GM12878 (cell line): ENCODE measurements around the gene KCND2. TPM values are rescaled to one million over a fixed set of nuclear protein-coding genes. Genes with fewer than 3 reads are reported as not detected.

Experiments
- ATAC-seq: fragments of 200-7000 bp; cut with Tn5 transposase; 3 replicates; pipeline ENCODE4 v1.9.1; 2020; ENCODE audit warnings: mild to moderate bottlenecking, moderate library complexity
- BruUV-seq: library from RNA; stranded (reverse); fragments of 400-500 nt; replicated peaks from 2 replicates; lab custom pipeline; 2021; lab: Mats Ljungman, UMichigan
- CTCF ChIA-PET: fragments of 300-600 bp; sonication (Branson Sonifier 250); formaldehyde crosslinking; extraction: SDS; loops from one replicate; lab custom pipeline; 2021; ENCODE audit warnings: inconsistent platforms; lab: Yijun Ruan, JAX
- POLR2A ChIA-PET: fragments of 350-600 bp; formaldehyde crosslinking; extraction: SDS; loops from one replicate; lab custom pipeline; 2021; ENCODE audit warnings: inconsistent platforms; lab: Charles Lee
- RAD21 ChIA-PET: fragments of 300-600 bp; sonication (Branson Sonifier 250); formaldehyde crosslinking; loops from one replicate; lab custom pipeline; 2023; ENCODE audit warnings: antibody characterized with exemption; ENCODE audit not compliant: unreplicated experiment; lab: Charles Lee
- SMC1A ChIA-PET: fragments of 300-600 bp; sonication (Branson Sonifier 250); formaldehyde crosslinking; loops from one replicate; lab custom pipeline; 2023; ENCODE audit not compliant: unreplicated experiment, uncharacterized antibody; lab: Charles Lee
- DNase-seq: peaks from one replicate; pipeline ENCODE4 v3.0.0-alpha.2; 2011; ENCODE audit warnings: low read depth, low spot score
- FAIRE-seq: peaks from 3 replicates; lab custom pipeline; 2011; peaks lifted over from hg19 to GRCh38; lab: Jason Lieb, UNC
- H2AFZ ChIP-seq: 2 replicates; pipeline ENCODE4 v1.6.0; 2011; ENCODE audit warnings: low read depth, low read length, control low read depth; ENCODE audit not compliant: control insufficient read depth
- H3K27ac ChIP-seq: 2 replicates; pipeline ENCODE4 v1.5.1; 2011; ENCODE audit warnings: control low read depth; ENCODE audit not compliant: control insufficient read depth, insufficient read depth
- H3K27me3 ChIP-seq, 2 experiments: replicated peaks in 1 of 2; 2 replicates each; pipeline versions ENCODE4 v1.6.0 to v1.6.1; 2011; ENCODE audit warnings: low read length in 1 of 2; ENCODE audit not compliant: control insufficient read depth in 2 of 2, insufficient read depth in 2 of 2
- H3K36me3 ChIP-seq, 2 experiments: 2 replicates each; pipeline ENCODE4 v1.5.1; 2011; ENCODE audit warnings: low read length in 1 of 2; ENCODE audit not compliant: control insufficient read depth in 2 of 2, insufficient read depth in 2 of 2
- H3K4me1 ChIP-seq: 2 replicates; pipeline ENCODE4 v1.6.1; 2011; ENCODE audit warnings: mild to moderate bottlenecking, low read length, moderate library complexity, mixed read lengths; ENCODE audit not compliant: control insufficient read depth, insufficient read depth
- H3K4me2 ChIP-seq: 2 replicates; pipeline ENCODE4 v1.6.0; 2011; ENCODE audit warnings: control low read depth; ENCODE audit not compliant: control insufficient read depth, insufficient read depth
- H3K4me3 ChIP-seq: fragments of 200-600 bp; sonication (generic); 2 replicates; pipeline ENCODE4 v1.5.1; 2016
- H3K79me2 ChIP-seq: 2 replicates; pipeline ENCODE4 v1.6.0; 2011; ENCODE audit warnings: low read length; ENCODE audit not compliant: control insufficient read depth, insufficient read depth
- H3K9ac ChIP-seq: 2 replicates; pipeline ENCODE4 v1.8.0; 2011; ENCODE audit warnings: low read length, control low read depth, mixed read lengths; ENCODE audit not compliant: control insufficient read depth, insufficient read depth
- H3K9me3 ChIP-seq: replicated peaks from 3 replicates; pipeline ENCODE4 v1.5.1; 2011; ENCODE audit warnings: mild to moderate bottlenecking, low read length; ENCODE audit not compliant: control insufficient read depth, insufficient read depth
- H4K20me1 ChIP-seq: 2 replicates; pipeline ENCODE4 v1.6.0; 2011; ENCODE audit not compliant: control insufficient read depth, insufficient read depth
- ATF7 ChIP-seq: fragments of 450-650 bp; IDR thresholded peaks from 2 replicates; pipeline ENCODE4 v1.6.1; 2016; ENCODE audit warnings: low read depth, mild to moderate bottlenecking
- BCL11A ChIP-seq: IDR thresholded peaks from 2 replicates; pipeline ENCODE4 v1.6.1; 2011; ENCODE audit warnings: low read depth, low read length
- DPF2 ChIP-seq: fragments of 450-650 bp; IDR thresholded peaks from 2 replicates; pipeline ENCODE4 v1.6.1; 2017; ENCODE audit warnings: mild to moderate bottlenecking
- E4F1 ChIP-seq: fragments of 450-650 bp; IDR thresholded peaks from 2 replicates; pipeline ENCODE4 v1.6.1; 2018; ENCODE audit warnings: borderline replicate concordance, mild to moderate bottlenecking; ENCODE audit not compliant: partially characterized antibody
- EED ChIP-seq: sonication (generic); IDR thresholded peaks from 2 replicates; pipeline ENCODE4 v1.6.1; 2016; ENCODE audit warnings: antibody characterized with exemption, low read depth
- HSF1 ChIP-seq: fragments of 150-350 bp; IDR thresholded peaks from 2 replicates; pipeline ENCODE4 v1.6.1; 2014; ENCODE audit warnings: mild to moderate bottlenecking, low read depth, low read length
- IKZF1 ChIP-seq: fragments of 450-650 bp; conservative IDR thresholded peaks from 2 replicates; pipeline ENCODE4 v1.6.1; 2017; ENCODE audit warnings: antibody characterized with exemption, mild to moderate bottlenecking
- KDM1A ChIP-seq: fragments of 200-600 bp; sonication (generic); IDR thresholded peaks from 2 replicates; pipeline ENCODE4 v1.6.1; 2016; ENCODE audit warnings: borderline replicate concordance
- MEF2A ChIP-seq: IDR thresholded peaks from 2 replicates; pipeline ENCODE4 v1.6.1; 2011; ENCODE audit warnings: low read depth, mild to moderate bottlenecking, low read length, moderate library complexity; ENCODE audit not compliant: insufficient read depth
- NFIC ChIP-seq: IDR thresholded peaks from 2 replicates; pipeline ENCODE4 v1.6.1; 2012; ENCODE audit warnings: low read depth, mild to moderate bottlenecking, inconsistent platforms, low read length, moderate library complexity
- NKRF ChIP-seq: fragments of 450-650 bp; conservative IDR thresholded peaks from 2 replicates; pipeline ENCODE4 v1.6.1; 2017; ENCODE audit warnings: mild to moderate bottlenecking, moderate library complexity
- NRF1 ChIP-seq: conservative IDR thresholded peaks from 2 replicates; pipeline ENCODE4 v1.6.1; 2011; ENCODE audit warnings: mild to moderate bottlenecking, low read depth, low read length, improper control_type of control experiment
- POLR2AphosphoS2 ChIP-seq: IDR thresholded peaks from 2 replicates; pipeline ENCODE4 v1.6.1; 2011; ENCODE audit warnings: low read depth, mild to moderate bottlenecking, low read length, improper control_type of control experiment, moderate library complexity
- RCOR1 ChIP-seq: conservative IDR thresholded peaks from 2 replicates; pipeline ENCODE4 v1.6.1; 2012; ENCODE audit warnings: low read depth, low read length, improper control_type of control experiment
- SIN3A ChIP-seq: IDR thresholded peaks from 2 replicates; pipeline ENCODE4 v1.6.1; 2012; ENCODE audit warnings: low read depth, low read length, improper control_type of control experiment
- ZNF207 ChIP-seq: fragments of 450-650 bp; IDR thresholded peaks from 2 replicates; pipeline ENCODE4 v1.6.1; 2014; ENCODE audit warnings: antibody characterized with exemption, mild to moderate bottlenecking, borderline replicate concordance
- ZNF24 ChIP-seq: fragments of 450-650 bp; IDR thresholded peaks from 2 replicates; pipeline ENCODE4 v1.6.1; 2017; ENCODE audit warnings: antibody characterized with exemption, mild to moderate bottlenecking
- WGBS: methylation state at CpG from one replicate; pipeline ENCODE4 v1.1.6; 2016; ENCODE audit warnings: low lambda C conversion rate; ENCODE audit not compliant: insufficient replicate concordance, insufficient coverage; ENCODE audit errors: missing lambda C conversion rate; 5-methylcytosine and 5-hydroxymethylcytosine counted together
- in situ Hi-C: fragments of 300-500 bp; cut with MboI; formaldehyde crosslinking; loops from 9 replicates; pipeline ENCODE4 v1.14.3; 2018; ENCODE audit warnings: mixed read lengths
- intact Hi-C: fragments of 100-400 bp; cut with micrococcal nuclease; formaldehyde crosslinking; loops from one replicate; pipeline ENCODE4 v1.14.2; 2022; ENCODE audit not compliant: unreplicated experiment
- polyA plus RNA-seq, 11 experiments: library from polyadenylated mRNA; depleted of rRNA in 4 of 11; unstranded in 6 of 11; stranded (reverse) in 5 of 11; fragments of >200 nt; fragmentation: Nextera tagmentation in 4 of 11; fragmentation: Illumina TruSeq in 1 of 11; extraction: Ambion mirVana in 4 of 11; extraction: Trizol in 1 of 11; gene quantifications; 1 replicate in 1 of 11; 2 replicates in 10 of 11; pipeline versions ENCODE4 v1.2.1 to v1.2.3, GENCODE V29; 2011 to 2016; ENCODE audit warnings: inconsistent platforms in 2 of 11, missing spikeins in 2 of 11, low read depth in 1 of 11
- total RNA-seq, 4 experiments: library from RNA; depleted of rRNA in 3 of 4; stranded (reverse); fragments of >200 nt in 3 of 4; fragmentation: Illumina TruSeq in 1 of 4; extraction: Trizol in 1 of 4; gene quantifications; 2 replicates each; pipeline versions ENCODE4 v1.2.1 to v1.2.3, GENCODE V29; 2013 to 2021

Gene KCND2
- total and polyA plus RNA-seq, 10 of the 15 experiments (the other 5 are each of a cell fraction or from before 2014, with no cell fraction given): 3.6 to 22.3 (median 6.3) TPM

GRCh38 chr7:120720317-120720716 is 447.3 kb downstream of the KCND2 start:
- no TSS peak for BruUV-seq
- H3K4me2 ChIP-seq: no peak overlapping the region
- H3K36me3 ChIP-seq: no peaks in the 10 kb centered on the region
- intact Hi-C loops: loop anchor here (10.0 kb wide), 1 partner anchor 136 kb away; no protein-coding TSS in a partner anchor
- no peak for FAIRE-seq
- no peaks in the 10 kb centered on the region for H3K27me3 ChIP-seq
- no peak overlapping the region for H3K9ac ChIP-seq
- ChIA-PET SMC1A (interaction anchor here (0.9 to 2.6 kb wide), 3 partner anchors 10 to 785 kb away, joined by 4 to 11 read pairs (median 11); no protein-coding TSS in a partner anchor), RAD21 (no interaction called here), CTCF (no interaction called here), POLR2A (no interaction called here)
- no peak overlapping the region for H2AFZ ChIP-seq
- no peak for TF ChIP-seq NFIC
- TF ChIP-seq NRF1: no peak
- TF ChIP-seq RCOR1: no peak
- TF ChIP-seq HSF1: no peak
- no peak for TF ChIP-seq ZNF207
- no peak for TF ChIP-seq BCL11A
- TF ChIP-seq SIN3A: no peak
- TF ChIP-seq ATF7: no peak
- no peak for TF ChIP-seq DPF2
- no peak for TF ChIP-seq MEF2A
- TF ChIP-seq EED: no peak
- TF ChIP-seq IKZF1: no peak
- no peak for TF ChIP-seq ZNF24
- no peak for TF ChIP-seq E4F1
- no peak for TF ChIP-seq POLR2AphosphoS2
- TF ChIP-seq NKRF: no peak
- TF ChIP-seq KDM1A: no peak
- no peak overlapping the region for H3K4me3 ChIP-seq
- H3K79me2 ChIP-seq: no peaks in the 10 kb centered on the region
- H3K9me3 ChIP-seq: no peaks in the 10 kb centered on the region
- 0% methylated on average over 2 of the region's 2 CpGs for WGBS
- H4K20me1 ChIP-seq: no peaks in the 10 kb centered on the region
- H3K27ac ChIP-seq: no peak overlapping the region
- in situ Hi-C loops: loop anchor here (10.0 kb wide), 2 partner anchors 776 to 1456 kb away; no protein-coding TSS in a partner anchor
- no peaks in the 10 kb centered on the region; the same call in 1 of the 2 replicates for H3K4me1 ChIP-seq
- ATAC-seq: no peak; the same call in 2 of the 3 replicates
- no peak for DNase-seq
